ENCODE results near the gene ZNF385D. TPM values are rescaled to one million over a fixed set of nuclear protein-coding genes. Genes with fewer than 3 reads are reported as not detected.

Gene ZNF385D
- polyA plus RNA-seq, 1 of the 3 experiments (the other 2 are of a cell fraction): 1.8 TPM

- H3F3A ChIP-seq (replicated peaks; ENCODE audit: insufficient read depth): peaks cover 12% of the 10 kb centered on the region
- H3K36me3 ChIP-seq (replicated peaks in 1 of 2; ENCODE audit: control insufficient read depth in 1 of 2, insufficient read depth in 2 of 2, low read length in 1 of 2): no peaks in the 10 kb centered on the region
- H3K4me1 ChIP-seq (ENCODE audit: control insufficient read depth in 1 of 2, insufficient read depth in 2 of 2, low read depth in 1 of 2, low read length in 1 of 2): peaks cover 0 to 8% of the 10 kb centered on the region in 2 experiments; a peak in 2 of 4 replicates
- H4K20me1 ChIP-seq (ENCODE audit: insufficient read depth): no peaks in the 10 kb centered on the region
- no peak overlapping the region for H2AFZ ChIP-seq (ENCODE audit: low read depth)
- no peak for TF ChIP-seq RCOR1 (IDR thresholded peaks at IDR 0.05; ENCODE audit: low read length)
- no peak for TF ChIP-seq FOXJ3 (CRISPR knock-in tag; IDR thresholded peaks at IDR 0.05)
- no peak for TF ChIP-seq TAF1 (IDR thresholded peaks at IDR 0.05; ENCODE audit: borderline replicate concordance, low read depth, low read length)
- no peak for TF ChIP-seq CTCF (IDR thresholded peaks at IDR 0.05)
- TF ChIP-seq ELF1 (IDR thresholded peaks at IDR 0.05): no peak
- TF ChIP-seq NFIC (IDR thresholded peaks at IDR 0.05; ENCODE audit: borderline replicate concordance): no peak
- TF ChIP-seq IRF3 (IDR thresholded peaks at IDR 0.05; ENCODE audit: low read depth, low read length): no peak
- no peak for TF ChIP-seq USF1 (IDR thresholded peaks at IDR 0.05; ENCODE audit: borderline replicate concordance, low read depth)
- no peak for TF ChIP-seq TEAD4 (IDR thresholded peaks at IDR 0.05; ENCODE audit: borderline replicate concordance, insufficient read depth)
- TF ChIP-seq GABPA (IDR thresholded peaks at IDR 0.05; ENCODE audit: low read depth): no peak
- TF ChIP-seq FOXM1 (IDR thresholded peaks at IDR 0.05; ENCODE audit: low read depth): no peak
- no peak for TF ChIP-seq SMC3 (IDR thresholded peaks at IDR 0.05; ENCODE audit: low read depth, low read length)
- TF ChIP-seq REST (IDR thresholded peaks at IDR 0.05; ENCODE audit: low read depth, low read length): no peak
- no peak for TF ChIP-seq MEF2A (IDR thresholded peaks at IDR 0.05; ENCODE audit: borderline replicate concordance, low read depth)
- no peak for TF ChIP-seq POLR2AphosphoS5 (IDR thresholded peaks at IDR 0.05; ENCODE audit: low read depth, low read length)
- TF ChIP-seq MXI1 (IDR thresholded peaks at IDR 0.05; ENCODE audit: low read depth, low read length): no peak
- ChIA-PET POLR2A (no interaction called here), CTCF (interaction anchor here (1.0 to 1.6 kb wide), 2 partner anchors 17 to 18 kb away, joined by 3 to 5 read pairs; no protein-coding TSS in a partner anchor)
- no peaks in the 10 kb centered on the region for H3K9me3 ChIP-seq
- no peaks in the 10 kb centered on the region for H3K27me3 ChIP-seq (ENCODE audit: insufficient read depth)
- H3K4me2 ChIP-seq: no peak overlapping the region
- WGBS (ENCODE audit: low lambda C conversion rate): 51% methylated on average over 3 of the region's 3 CpGs
- no peak overlapping the region for H3K9ac ChIP-seq
- no peak for DNase-seq
- H3K9me2 ChIP-seq: no peaks in the 10 kb centered on the region
- H3K27ac ChIP-seq (ENCODE audit: low read depth in 2 of 2, low read length in 1 of 2): no peak overlapping the region
- no peaks in the 10 kb centered on the region for H3K79me2 ChIP-seq (ENCODE audit: insufficient read depth)
- no peak overlapping the region for H3K4me3 ChIP-seq (ENCODE audit: low read depth in 2 of 2, low read length in 1 of 2)
These were observed 28.2 kb downstream of the ZNF385D start for GRCh38 chr3:21722768-21723167.

Measured in SK-N-SH (cell line).